Right cardiac atrium (tissue), 5 donors: ENCODE results near the gene EIPR1. TPM values are rescaled to one million over a fixed set of nuclear protein-coding genes. Genes with fewer than 3 reads are reported as not detected.

Experiments used
- ATAC-seq, 2 donors: fragments of 200-7000 bp; cut with Tn5 transposase; one replicate each; pipeline versions ENCODE4 v1.8.0 to v1.9.1; 2020; ENCODE audit warnings: moderate library complexity in 2 of 2, mild to moderate bottlenecking in 1 of 2
- DNase-seq, 3 donors: peaks; one replicate each; pipeline ENCODE4 v3.0.0-alpha.2; 2020
- H3K27ac ChIP-seq: one replicate; pipeline ENCODE4 v1.5.1; 2013; ENCODE audit warnings: mild to moderate bottlenecking, low read length, control low read depth, moderate library complexity
- H3K27me3 ChIP-seq: one replicate; pipeline ENCODE4 v1.6.1; 2013; ENCODE audit not compliant: control insufficient read depth, insufficient read depth
- H3K4me1 ChIP-seq: one replicate; pipeline ENCODE4 v1.6.1; 2013; ENCODE audit warnings: low read length; ENCODE audit not compliant: control insufficient read depth, insufficient read depth
- H3K4me3 ChIP-seq: one replicate; pipeline ENCODE4 v1.5.1; 2013; ENCODE audit warnings: low read length, control low read depth
- H3K9me3 ChIP-seq: one replicate; pipeline ENCODE4 v1.6.1; 2013; ENCODE audit warnings: low read length; ENCODE audit not compliant: control insufficient read depth
- WGBS: extraction: QIAGEN DNeasy Blood & Tissue Kit; methylation state at CpG from one replicate; pipeline ENCODE4 v1.1.7; 2013; 5-methylcytosine and 5-hydroxymethylcytosine counted together
- intact Hi-C, 4 donors: fragments of 100-400 bp; cut with DNase I; formaldehyde crosslinking; loops; one replicate each; pipeline versions ENCODE4 v1.11.0 to v1.14.0; 2022 to 2023
- polyA plus RNA-seq: library from polyadenylated mRNA; stranded (reverse); fragments of 200-250 nt; gene quantifications from one replicate; pipeline ENCODE4 v1.2.3, GENCODE V29; 2013
- total RNA-seq, 4 donors: library from RNA; stranded (reverse); fragmentation: NEBNext Ultra II Directional; extraction: Animal tissue kit (Norgen Biotek cat#: 25700); gene quantifications; one replicate each; pipeline ENCODE4 v1.2.1, GENCODE V29; 2021
- donor health status: healthy with polysubstance abuse.
- donor health status: DM: no; HTN: yes; CAD: no.
- donor health status: DM: no; HTN: no; CAD: no.
- donor health status: DM: no; HTN: yes; CAD: no; lungs with severe emphysema.
- donor health status: DM: yes; HTN: yes; CAD: no.

The EIPR1 gene
- total and polyA plus RNA-seq, 5 donors = 8.4 to 12.2 (median 10.6) TPM

GRCh38 chr2:3139906-3140305, 237.7 kb downstream of the EIPR1 start:
- WGBS = 70% methylated on average over 7 of the region's 7 CpGs
- DNase-seq (no peak), ATAC-seq (no peak)
- Histone ChIP-seq H3K9me3 (no peaks in the 10 kb centered on the region), H3K27ac (no peak overlapping the region), H3K4me3 (no peak overlapping the region), H3K27me3 (no peaks in the 10 kb centered on the region), H3K4me1 (no peaks in the 10 kb centered on the region)
- intact Hi-C loops = loop anchor here in 1 of 4 donors (10.0 kb wide), 1 partner anchor 1095 kb away; no protein-coding TSS in a partner anchor

Other genes starting within 250 kb of the EIPR1 start
- 100 to 1,000 TPM in 3 of 4 donors, 10 to 100 TPM in 1; 93.4 to 137 (median 132) TPM for gene TRAPPC12, start 1.9 kb upstream of the EIPR1 start, total RNA-seq
- gene TRAPPC12, start 1.9 kb upstream of the EIPR1 start, polyA plus RNA-seq = 125 TPM
- 100 to 1,000 TPM; 124 to 195 (median 159) TPM for gene ADI1, start 141.7 kb upstream of the EIPR1 start, total RNA-seq
- gene ADI1, start 141.7 kb upstream of the EIPR1 start, polyA plus RNA-seq = 132 TPM
- gene RNASEH1, start 180.5 kb upstream of the EIPR1 start, total RNA-seq = 10 to 100 TPM; 19.6 to 21.2 (median 20.0) TPM
- gene RNASEH1, start 180.5 kb upstream of the EIPR1 start, polyA plus RNA-seq = 17.3 TPM
- gene RPS7, start 197.4 kb upstream of the EIPR1 start, total RNA-seq = 100 to 1,000 TPM; 741 to 785 (median 759) TPM
- gene RPS7, start 197.4 kb upstream of the EIPR1 start, polyA plus RNA-seq = 1,436 TPM
- 10 to 100 TPM; 12.5 to 67.8 (median 36.3) TPM for gene COLEC11, start 217.3 kb upstream of the EIPR1 start, total RNA-seq
- gene COLEC11, start 217.3 kb upstream of the EIPR1 start, polyA plus RNA-seq = 70.6 TPM